Stimulated activated effector memory CD8-positive, alpha-beta T cell treated with anti-CD3 and anti-CD28 coated beads, Interleukin-12 subunit alpha, Interleukin-12 subunit beta, amount 100 ng/mL, for 72 hours (primary cell): Measurements from ENCODE around the gene NPPC.
"Not testable (repeated sequence)": the region's sequence is repeated elsewhere in the genome, so short reads cannot be mapped to it uniquely, and the experiment has no call there.

Experiments used
- ATAC-seq: fragments of 150-1000 bp; cut with Tn5 transposase; 2 replicates; pipeline ENCODE4 v1.10.0; 2021
- DNase-seq, 2 donors: peaks; one replicate each; pipeline ENCODE4 v3.0.0; 2021 to 2022; ENCODE audit warnings: low spot score in 2 of 2
- H3K27ac Mint-ChIP-seq: one replicate; pipeline ENCODE4 v1.8.0; 2022; ENCODE audit warnings: mild to moderate bottlenecking, mixed read lengths
- H3K36me3 Mint-ChIP-seq: one replicate; pipeline ENCODE4 v1.8.0; 2022; ENCODE audit warnings: mild to moderate bottlenecking, mixed read lengths
- H3K4me1 Mint-ChIP-seq: one replicate; pipeline ENCODE4 v1.8.0; 2022; ENCODE audit warnings: mixed read lengths
- H3K4me3 Mint-ChIP-seq: one replicate; pipeline ENCODE4 v1.8.0; 2022; ENCODE audit warnings: mild to moderate bottlenecking, mixed read lengths
- H3K9me3 Mint-ChIP-seq: one replicate; pipeline ENCODE4 v1.8.0; 2022; ENCODE audit warnings: mixed read lengths

The NPPC gene

GRCh38 chr2:231890896-231891513 is 35.2 kb downstream of the NPPC start:
- H3K9me3 Mint-ChIP-seq, result no peaks in the 10 kb centered on the region
- H3K4me1 Mint-ChIP-seq, result no peaks in the 10 kb centered on the region
- no peak overlapping the region for H3K4me3 Mint-ChIP-seq
- H3K36me3 Mint-ChIP-seq, result no peaks in the 10 kb centered on the region
- ATAC-seq (no peak), DNase-seq (no peak)
- H3K27ac Mint-ChIP-seq, result no peak overlapping the region

- Mint-ChIP-seq H3K27ac (no peak overlapping the region), H3K9me3 (no peaks in the 10 kb centered on the region), H3K36me3 (no peaks in the 10 kb centered on the region), H3K4me3 (no peak overlapping the region), H3K4me1 (no peaks in the 10 kb centered on the region)
- DNase-seq (no peak), ATAC-seq (no peak)
Observed at GRCh38 chr2:231887756-231888155, 38.4 kb downstream of the NPPC start.

- no peak for ATAC-seq
- no peak for DNase-seq
- no peaks in the 10 kb centered on the region for H3K9me3 Mint-ChIP-seq
- H3K36me3 Mint-ChIP-seq, result no peaks in the 10 kb centered on the region
- H3K27ac Mint-ChIP-seq, result no peak overlapping the region
- H3K4me3 Mint-ChIP-seq, result no peak overlapping the region
- no peaks in the 10 kb centered on the region for H3K4me1 Mint-ChIP-seq
Observed at GRCh38 chr2:231886071-231886681, 40.0 kb downstream of the NPPC start.

GRCh38 chr2:231884438-231885140 is 41.6 kb downstream of the NPPC start:
- H3K4me1 Mint-ChIP-seq, result no peaks in the 10 kb centered on the region
- no peaks in the 10 kb centered on the region for H3K9me3 Mint-ChIP-seq
- no peak overlapping the region for H3K4me3 Mint-ChIP-seq
- DNase-seq, result no peak
- no peak for ATAC-seq
- no peak overlapping the region for H3K27ac Mint-ChIP-seq
- no peaks in the 10 kb centered on the region for H3K36me3 Mint-ChIP-seq

- H3K36me3 Mint-ChIP-seq, result no peaks in the 10 kb centered on the region
- H3K9me3 Mint-ChIP-seq, result no peaks in the 10 kb centered on the region
- no peak for ATAC-seq
- no peak overlapping the region for H3K27ac Mint-ChIP-seq
- H3K4me3 Mint-ChIP-seq, result no peak overlapping the region
- no peaks in the 10 kb centered on the region for H3K4me1 Mint-ChIP-seq
- DNase-seq, result no peak
Observed at GRCh38 chr2:231883468-231883881, 42.7 kb downstream of the NPPC start.

GRCh38 chr2:231882646-231883045 is 43.5 kb downstream of the NPPC start:
- DNase-seq (no peak), ATAC-seq (no peak)
- H3K36me3 Mint-ChIP-seq, result no peaks in the 10 kb centered on the region
- H3K9me3 Mint-ChIP-seq, result no peaks in the 10 kb centered on the region
- H3K4me3 Mint-ChIP-seq, result no peak overlapping the region
- H3K27ac Mint-ChIP-seq, result no peak overlapping the region
- H3K4me1 Mint-ChIP-seq, result no peaks in the 10 kb centered on the region

- H3K27ac Mint-ChIP-seq, H3K4me3 Mint-ChIP-seq, H3K9me3 Mint-ChIP-seq, H3K4me1 Mint-ChIP-seq, ATAC-seq, H3K36me3 Mint-ChIP-seq, DNase-seq: not testable (repeated sequence)
Observed at GRCh38 chr2:231880371-231880770, 45.8 kb downstream of the NPPC start.

- H3K4me1 Mint-ChIP-seq, result no peaks in the 10 kb centered on the region
Observed at GRCh38 chr2:231879216-231879615, 47.0 kb downstream of the NPPC start.

GRCh38 chr2:231877533-231878456 is 48.4 kb downstream of the NPPC start:
- no peak for DNase-seq
- Mint-ChIP-seq H3K36me3 (no peaks in the 10 kb centered on the region), H3K4me1 (no peaks in the 10 kb centered on the region), H3K4me3 (no peak overlapping the region), H3K9me3 (no peaks in the 10 kb centered on the region), H3K27ac (no peak overlapping the region)
- ATAC-seq, result no peak

More at GRCh38 chr2:231879216-231879615, 47.0 kb downstream of the NPPC start:
- no peak for DNase-seq
- Mint-ChIP-seq H3K9me3 (no peaks in the 10 kb centered on the region), H3K36me3 (no peaks in the 10 kb centered on the region), H3K27ac (no peak overlapping the region), H3K4me3 (no peak overlapping the region)
- ATAC-seq, result no peak

GRCh38 chr2:231874944-231875343 is 51.3 kb downstream of the NPPC start:
- no peak overlapping the region for H3K4me3 Mint-ChIP-seq
- DNase-seq (no peak), ATAC-seq (no peak)
- no peaks in the 10 kb centered on the region for H3K4me1 Mint-ChIP-seq
- peaks cover 2% of the 10 kb centered on the region for H3K9me3 Mint-ChIP-seq
- no peak overlapping the region for H3K27ac Mint-ChIP-seq
- H3K36me3 Mint-ChIP-seq, result no peaks in the 10 kb centered on the region
